Measurements from ENCODE around the gene ITIH2.
"Not testable (repeated sequence)": the region's sequence is repeated elsewhere in the genome, so short reads cannot be mapped to it uniquely, and the experiment has no call there.

Gene ITIH2

GRCh38 chr10:7700577-7701125 is 2.5 kb upstream of the ITIH2 start:
- no peak for DNase-seq

DNA sequence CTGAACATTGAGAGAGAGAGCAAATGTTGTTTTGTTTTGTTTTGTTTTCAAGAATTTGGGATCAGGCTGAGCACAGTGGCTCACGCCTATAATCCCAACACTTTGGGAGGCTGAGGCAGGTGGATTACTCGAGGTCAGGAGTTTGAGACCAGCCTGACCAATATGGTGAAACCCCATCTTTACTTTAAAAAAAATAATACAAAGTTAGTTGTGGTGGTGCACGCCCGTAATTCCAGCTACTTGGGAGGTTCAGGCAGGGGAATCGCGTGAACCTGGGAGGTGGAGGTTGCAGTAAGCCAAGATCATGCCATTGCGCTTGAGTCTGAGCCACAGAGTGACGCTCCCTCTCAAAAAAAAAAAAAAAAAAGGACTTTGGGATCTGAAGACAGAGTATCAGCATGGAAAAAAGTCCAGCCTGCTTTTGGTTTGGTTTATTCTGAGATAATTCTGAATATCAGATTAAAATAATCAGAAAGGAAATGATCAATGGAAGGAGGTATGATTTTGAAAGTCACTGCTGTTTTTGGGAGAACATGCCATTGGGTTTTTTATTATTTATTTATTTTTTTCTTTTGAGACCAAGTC is 1.9 kb upstream of the ITIH2 start:
- no peak for DNase-seq

DNA sequence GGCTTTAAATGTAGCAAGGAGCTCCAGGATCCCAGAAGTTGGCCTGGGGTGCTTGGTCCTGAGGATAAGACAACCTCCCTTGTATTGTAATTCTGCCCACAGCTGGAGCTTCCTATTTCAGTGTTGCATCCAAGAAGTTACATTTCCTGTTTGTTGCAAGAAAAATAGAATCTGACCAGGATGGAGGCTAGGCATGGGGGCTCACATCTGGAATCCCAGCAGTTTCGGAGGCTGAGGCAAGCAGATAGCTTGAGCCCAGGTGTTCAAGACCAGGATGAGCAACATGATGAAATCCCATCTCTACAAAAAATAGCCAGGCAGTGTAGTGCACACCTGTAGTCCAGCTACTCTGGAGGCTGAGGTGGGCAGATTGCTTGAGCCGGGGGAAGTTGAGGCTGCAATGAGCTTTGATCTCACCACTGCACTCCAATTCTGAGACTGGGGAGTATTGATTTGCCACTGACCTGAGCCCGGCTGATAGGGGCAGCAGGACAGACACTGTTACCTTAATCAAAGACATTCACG is 766 bp upstream of the ITIH2 start:
- DNase-seq: no peak

DNA sequence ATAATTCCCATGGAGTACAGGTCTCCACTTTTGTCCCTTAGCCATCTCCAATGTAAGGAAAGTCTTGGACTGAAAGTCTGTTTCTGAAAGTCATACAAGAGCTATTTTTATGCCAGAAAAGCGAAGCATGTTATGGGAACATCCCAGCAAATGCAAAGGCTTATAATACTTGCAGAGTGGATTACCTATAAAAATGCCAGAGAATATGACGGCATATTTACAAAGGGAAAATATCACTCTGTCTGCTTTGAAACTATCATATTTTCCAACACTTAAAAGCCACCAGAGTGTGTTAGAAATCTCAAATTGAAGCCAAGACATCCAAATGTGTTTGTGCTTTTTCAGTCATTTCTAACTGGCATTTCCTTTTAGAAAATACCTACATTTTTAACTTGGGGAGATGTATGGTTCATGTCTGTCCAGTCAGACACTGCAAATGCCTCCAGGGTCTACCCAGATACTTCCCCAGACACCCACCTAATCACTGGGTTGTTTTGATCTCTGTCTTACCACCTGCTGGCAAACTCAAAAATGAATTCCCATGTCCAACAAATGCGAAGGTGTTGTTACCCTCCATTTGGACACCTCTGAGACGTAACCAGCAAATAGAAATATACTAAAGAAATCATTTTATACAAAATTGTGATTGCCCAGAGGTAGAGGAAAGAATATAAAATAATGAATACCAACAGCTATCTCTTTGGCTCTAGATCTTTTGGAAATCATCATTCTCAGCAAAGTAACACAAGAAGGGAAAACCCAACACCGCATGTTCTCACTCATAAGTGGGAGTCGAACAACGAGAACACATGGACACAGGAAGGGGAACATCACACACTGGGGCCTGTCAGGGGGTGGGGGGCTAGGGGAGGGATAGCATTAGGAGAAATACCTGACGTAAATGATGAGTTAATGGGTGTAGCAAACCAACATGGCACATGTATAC is 1.2 kb downstream of the ITIH2 start:
- DNase-seq: no peak

DNA sequence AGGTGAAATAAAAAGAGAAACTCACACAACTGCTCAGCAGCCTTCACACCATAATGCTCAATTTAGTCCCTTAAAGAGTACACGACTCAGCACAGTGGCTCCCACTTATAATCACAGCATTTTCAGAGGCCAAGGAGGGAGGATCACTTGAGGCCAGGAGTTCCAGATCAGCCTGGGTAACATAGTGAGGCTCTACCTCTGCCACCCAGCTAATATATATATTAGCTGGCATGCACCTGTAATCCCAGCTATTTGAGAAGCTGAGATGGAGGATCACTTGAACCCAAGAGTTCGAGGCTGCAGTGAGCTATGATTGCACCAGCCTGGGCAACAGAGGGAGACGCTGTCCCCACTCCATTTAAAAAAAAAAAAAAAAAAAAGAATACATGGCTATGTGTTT is 2.2 kb downstream of the ITIH2 start:
- no peak for DNase-seq

DNA sequence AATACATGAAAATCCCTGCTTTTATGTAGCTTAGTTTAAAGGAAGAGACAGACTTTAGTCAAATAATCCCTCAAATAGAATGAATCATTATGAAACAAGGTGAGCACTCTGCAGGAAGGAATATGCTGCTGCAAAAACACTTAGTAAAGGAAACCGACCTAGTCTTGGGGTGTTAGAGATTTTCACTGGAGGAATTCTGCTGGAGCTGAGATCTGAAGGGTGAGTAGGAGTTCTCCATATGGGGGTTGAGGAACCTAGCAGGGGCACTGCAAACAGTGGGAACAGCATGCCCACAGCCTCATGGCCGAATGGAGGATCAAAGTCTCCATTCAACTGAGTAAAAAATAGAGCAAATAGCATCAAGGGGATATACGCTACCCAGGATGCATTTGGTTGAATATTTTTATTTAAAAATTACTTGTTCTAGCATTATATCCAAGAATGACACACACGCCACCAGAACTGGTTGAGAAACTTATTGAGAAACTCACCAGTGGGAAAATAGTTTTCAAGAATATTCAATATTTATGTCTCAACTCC is 3.5 kb downstream of the ITIH2 start:
- no peak for DNase-seq

- no peak for DNase-seq
Measured at GRCh38 chr10:7707102-7707501, 4.0 kb downstream of the ITIH2 start.

DNA sequence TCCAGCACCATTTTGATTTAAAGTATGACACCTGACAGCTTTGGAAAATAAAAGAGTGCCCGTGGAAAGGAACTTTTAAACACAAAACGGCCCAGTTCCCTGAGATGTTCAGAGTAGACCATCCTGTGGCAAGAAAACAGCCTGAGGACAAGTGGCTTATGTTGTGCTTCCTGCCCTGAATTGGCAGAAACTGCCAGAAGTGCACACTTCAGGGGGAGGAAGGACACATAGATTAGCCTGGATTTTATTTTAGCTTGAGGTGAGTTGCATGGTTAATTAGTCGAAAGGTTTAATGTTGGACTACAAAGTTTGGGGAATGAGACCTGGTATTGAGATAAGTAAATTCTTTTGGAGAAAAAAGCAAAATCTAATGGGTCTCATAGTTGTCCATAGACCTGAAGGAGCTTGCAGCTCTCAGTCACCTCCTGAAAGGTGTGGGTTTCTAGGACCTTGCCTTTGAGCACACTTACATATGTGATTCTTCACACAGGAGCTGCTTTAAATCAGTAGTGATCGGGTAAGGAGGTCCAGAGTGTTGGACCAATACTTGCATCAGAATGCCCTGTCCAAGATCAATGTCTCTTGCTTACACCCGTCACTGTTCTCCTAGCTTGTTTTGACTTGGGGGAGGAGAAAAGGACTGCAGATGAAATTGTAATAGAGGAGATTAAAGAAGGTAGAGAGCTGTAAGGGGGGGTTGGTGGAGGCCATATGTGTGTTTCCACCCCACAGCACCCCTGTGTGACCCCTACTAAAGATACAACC is 4.9 kb downstream of the ITIH2 start:
- no peak for DNase-seq

DNA sequence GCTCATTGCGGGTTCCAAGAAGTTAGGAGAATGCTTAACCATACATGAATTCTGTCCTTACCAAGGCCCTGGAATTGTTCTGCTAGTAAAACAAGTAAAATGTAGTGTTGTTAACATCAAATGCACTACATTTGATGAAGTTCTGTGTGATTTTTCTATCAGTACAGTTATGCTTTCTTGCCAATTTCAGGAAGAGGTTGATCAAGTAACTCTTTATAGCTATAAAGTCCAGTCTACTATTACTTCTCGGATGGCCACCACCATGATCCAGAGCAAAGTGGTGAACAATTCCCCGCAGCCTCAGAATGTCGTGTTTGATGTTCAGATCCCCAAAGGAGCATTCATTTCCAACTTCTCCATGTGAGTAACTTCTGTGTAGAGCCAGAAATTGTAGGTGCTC is 5.7 kb downstream of the ITIH2 start:
- no peak for DNase-seq

GRCh38 chr10:7710446-7710845 is 7.3 kb downstream of the ITIH2 start:
- DNase-seq: no peak

GRCh38 chr10:7711075-7711474 is 8.0 kb downstream of the ITIH2 start:
- DNase-seq: not testable (repeated sequence)

DNA sequence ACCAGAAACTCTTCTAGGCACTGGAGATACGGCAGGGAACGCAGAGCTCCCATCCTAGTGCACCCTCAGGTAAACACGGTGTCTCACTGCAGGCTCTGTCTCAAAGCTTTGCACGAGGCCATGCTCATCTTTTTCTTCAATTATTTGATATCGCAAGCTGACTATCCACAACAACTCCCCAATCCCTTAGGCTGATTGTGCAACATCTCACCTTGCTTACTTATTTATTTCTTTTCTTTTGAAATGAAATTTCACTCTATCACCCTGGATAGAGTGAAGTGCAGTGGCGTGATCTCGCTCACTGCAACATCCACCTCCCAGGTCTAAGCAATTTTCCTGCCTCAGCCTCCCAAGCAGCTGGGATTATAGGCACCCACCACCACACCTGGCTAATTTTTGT is 12.4 kb downstream of the ITIH2 start:
- DNase-seq: no peak

DNA sequence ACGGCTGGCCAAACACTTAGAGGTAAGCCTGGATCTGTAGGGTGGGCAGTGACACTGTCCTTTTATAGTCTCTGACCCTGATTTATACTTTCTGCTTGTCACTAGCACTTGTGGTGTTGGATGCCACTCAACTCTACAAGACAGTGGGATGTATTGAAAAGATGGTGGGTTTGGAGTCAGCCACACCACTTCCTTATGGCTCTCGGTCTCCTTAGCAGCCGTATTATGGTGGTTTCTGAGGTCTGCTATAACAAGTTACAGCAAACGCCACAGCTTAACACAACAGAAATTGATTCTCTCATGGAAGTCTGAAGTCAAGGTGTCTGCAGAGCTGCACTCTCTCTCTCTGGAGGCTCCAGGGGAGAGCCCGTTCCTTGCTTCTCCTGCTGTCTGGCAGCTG is 14.7 kb downstream of the ITIH2 start:
- DNase-seq: no peak

- no peak for DNase-seq
Measured at GRCh38 chr10:7718685-7719084, 15.6 kb downstream of the ITIH2 start.

GRCh38 chr10:7720478-7720877 is 17.4 kb downstream of the ITIH2 start:
- DNase-seq: no peak

GRCh38 chr10:7722927-7723529 is 19.9 kb downstream of the ITIH2 start:
- no peak for DNase-seq

DNA sequence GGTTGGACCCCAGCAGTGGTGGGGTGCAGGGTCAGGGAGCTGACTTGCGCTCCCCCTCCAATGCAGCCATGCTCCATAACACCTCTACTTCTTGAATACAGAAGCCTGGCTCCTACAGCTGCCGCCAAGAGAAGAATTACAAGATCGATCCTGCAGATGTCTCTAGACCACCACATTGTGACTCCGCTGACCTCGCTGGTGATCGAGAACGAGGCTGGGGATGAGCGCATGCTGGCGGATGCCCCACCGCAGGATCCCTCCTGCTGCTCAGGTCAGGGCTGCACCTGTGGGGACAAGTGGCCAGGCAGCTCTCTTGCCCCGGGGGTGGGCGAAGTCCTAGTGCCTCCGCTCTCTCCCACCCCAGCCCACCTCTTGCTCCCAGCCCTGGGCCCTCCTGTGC is 31.7 kb downstream of the ITIH2 start:
- no peak for DNase-seq

GRCh38 chr10:7738536-7739407 is 35.7 kb downstream of the ITIH2 start:
- DNase-seq: no peak

- no peak for DNase-seq
Measured at GRCh38 chr10:7744307-7744706, 41.2 kb downstream of the ITIH2 start.

- not testable (repeated sequence) for DNase-seq
Measured at GRCh38 chr10:7748637-7749036, 45.5 kb downstream of the ITIH2 start.

- DNase-seq: no peak
Measured at GRCh38 chr10:7750222-7750621, 47.1 kb downstream of the ITIH2 start.

Measured in stimulated activated CD4-positive, alpha-beta T cell treated with anti-CD3 and anti-CD28 coated beads, Interleukin-2, amount 100 ng/mL, for 48 hours (primary cell).